Breast epithelium (tissue), 4 donors: ENCODE measurements around the gene ZNF90. TPM values are rescaled to one million over a fixed set of nuclear protein-coding genes. Genes with fewer than 3 reads are reported as not detected.

Experiments used
- DNase-seq, 2 donors: peaks; one replicate each; pipeline ENCODE4 v3.0.0-alpha.2; 2019; ENCODE audit warnings: low spot score in 2 of 2
- H3K27ac ChIP-seq, 2 donors: fragments of 200-600 bp; sonication (generic) in 1 of 2; one replicate each; pipeline ENCODE4 v1.5.1; 2016 to 2019; ENCODE audit warnings: mild to moderate bottlenecking in 1 of 2
- H3K27me3 ChIP-seq, 2 donors: fragments of 200-600 bp; sonication (generic) in 1 of 2; one replicate each; pipeline versions ENCODE4 v1.5.1 to v1.6.0; 2017 to 2019; ENCODE audit warnings: control low read depth in 1 of 2, mild to moderate bottlenecking in 1 of 2
- H3K36me3 ChIP-seq: fragments of 200-600 bp; one replicate; pipeline ENCODE4 v1.5.1; 2019
- H3K4me1 ChIP-seq, 2 donors: fragments of 200-600 bp; sonication (generic); one replicate each; pipeline ENCODE4 v1.5.1; 2016 to 2019; ENCODE audit warnings: control low read depth in 1 of 2
- H3K4me3 ChIP-seq, 3 donors: fragments of 200-600 bp; sonication (generic); 1 replicate in 2 of 3; 2 replicates in 1 of 3; pipeline ENCODE4 v1.5.1; 2016 to 2019; ENCODE audit warnings: mild to moderate bottlenecking in 3 of 3, moderate library complexity in 2 of 3
- H3K9me3 ChIP-seq, 2 donors: fragments of 200-600 bp; sonication (generic) in 1 of 2; one replicate each; pipeline ENCODE4 v1.5.1; 2016 to 2019; ENCODE audit warnings: control low read depth in 1 of 2
- POLR2A ChIP-seq: fragments of 450-650 bp; IDR thresholded peaks from one replicate; pipeline ENCODE4 v1.6.1; 2016; ENCODE audit warnings: antibody characterized with exemption, mild to moderate bottlenecking, moderate library complexity
- POLR2AphosphoS5 ChIP-seq, 3 donors: sonication (generic); formaldehyde crosslinking; IDR thresholded peaks; one replicate each; pipeline ENCODE4 v1.6.1; 2017; ENCODE audit warnings: antibody characterized with exemption in 3 of 3
- intact Hi-C: fragments of 100-400 bp; cut with DNase I; formaldehyde crosslinking; loops from one replicate; pipeline ENCODE4 v1.15.1; 2023; ENCODE audit warnings: low total_unique reads
- total RNA-seq, 3 donors: library from RNA; depleted of rRNA; stranded (reverse); fragments of >200 nt; gene quantifications; one replicate each; pipeline ENCODE4 v1.1.0, GENCODE V29; 2016
- TF ChIP-seq, protein P1 (sequence below), 3 donors: fragments of 450-650 bp; IDR thresholded peaks; one replicate each; pipeline ENCODE4 v1.5.1; 2016 to 2017; ENCODE audit warnings: antibody characterized with exemption in 3 of 3, mild to moderate bottlenecking in 3 of 3, moderate library complexity in 3 of 3

Gene ZNF90
- total RNA-seq, 3 donors from 2014 or later, result 0.96 to 11.9 (median 4.9) TPM

DNA sequence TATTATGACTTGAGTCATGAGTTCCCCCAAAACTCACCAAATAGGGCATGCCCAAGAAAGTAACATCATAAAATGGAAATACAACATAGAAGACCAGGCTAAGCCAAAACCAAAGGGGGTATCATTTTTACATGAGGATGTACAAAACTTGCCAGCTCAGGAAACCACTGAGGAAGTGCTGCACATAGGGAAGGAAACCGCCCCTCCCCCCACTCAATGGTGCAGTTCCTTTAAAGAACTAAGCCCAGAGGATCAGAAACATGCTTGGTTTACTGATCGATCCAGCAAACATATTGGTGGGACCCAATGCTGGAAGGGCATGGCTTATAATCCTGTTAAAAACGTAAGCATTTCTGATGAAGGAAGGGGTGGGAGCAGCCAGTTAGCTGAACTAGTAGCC is 85.0 kb downstream of the ZNF90 start:
- TF ChIP-seq, protein P1, sequence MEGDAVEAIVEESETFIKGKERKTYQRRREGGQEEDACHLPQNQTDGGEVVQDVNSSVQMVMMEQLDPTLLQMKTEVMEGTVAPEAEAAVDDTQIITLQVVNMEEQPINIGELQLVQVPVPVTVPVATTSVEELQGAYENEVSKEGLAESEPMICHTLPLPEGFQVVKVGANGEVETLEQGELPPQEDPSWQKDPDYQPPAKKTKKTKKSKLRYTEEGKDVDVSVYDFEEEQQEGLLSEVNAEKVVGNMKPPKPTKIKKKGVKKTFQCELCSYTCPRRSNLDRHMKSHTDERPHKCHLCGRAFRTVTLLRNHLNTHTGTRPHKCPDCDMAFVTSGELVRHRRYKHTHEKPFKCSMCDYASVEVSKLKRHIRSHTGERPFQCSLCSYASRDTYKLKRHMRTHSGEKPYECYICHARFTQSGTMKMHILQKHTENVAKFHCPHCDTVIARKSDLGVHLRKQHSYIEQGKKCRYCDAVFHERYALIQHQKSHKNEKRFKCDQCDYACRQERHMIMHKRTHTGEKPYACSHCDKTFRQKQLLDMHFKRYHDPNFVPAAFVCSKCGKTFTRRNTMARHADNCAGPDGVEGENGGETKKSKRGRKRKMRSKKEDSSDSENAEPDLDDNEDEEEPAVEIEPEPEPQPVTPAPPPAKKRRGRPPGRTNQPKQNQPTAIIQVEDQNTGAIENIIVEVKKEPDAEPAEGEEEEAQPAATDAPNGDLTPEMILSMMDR (IDR thresholded peaks at IDR 0.05), result no peak
- TF ChIP-seq POLR2AphosphoS5 (IDR thresholded peaks at IDR 0.05), result no peak
- Histone ChIP-seq H3K4me1 (no peaks in the 10 kb centered on the region), H3K4me3 (no peak overlapping the region), H3K36me3 (no peaks in the 10 kb centered on the region), H3K9me3 (no peaks in the 10 kb centered on the region), H3K27me3 (no peaks in the 10 kb centered on the region), H3K27ac (no peak overlapping the region)
- intact Hi-C loops, result no loop called here
- no peak for DNase-seq

GRCh38 chr19:20164456-20164855 is 86.7 kb downstream of the ZNF90 start:
- no peak for TF ChIP-seq POLR2A
- TF ChIP-seq POLR2AphosphoS5 (IDR thresholded peaks at IDR 0.05), result no peak
- TF ChIP-seq, protein P1 (IDR thresholded peaks at IDR 0.05), result no peak
- DNase-seq, result no peak
- no peak overlapping the region for H3K27ac ChIP-seq

DNA sequence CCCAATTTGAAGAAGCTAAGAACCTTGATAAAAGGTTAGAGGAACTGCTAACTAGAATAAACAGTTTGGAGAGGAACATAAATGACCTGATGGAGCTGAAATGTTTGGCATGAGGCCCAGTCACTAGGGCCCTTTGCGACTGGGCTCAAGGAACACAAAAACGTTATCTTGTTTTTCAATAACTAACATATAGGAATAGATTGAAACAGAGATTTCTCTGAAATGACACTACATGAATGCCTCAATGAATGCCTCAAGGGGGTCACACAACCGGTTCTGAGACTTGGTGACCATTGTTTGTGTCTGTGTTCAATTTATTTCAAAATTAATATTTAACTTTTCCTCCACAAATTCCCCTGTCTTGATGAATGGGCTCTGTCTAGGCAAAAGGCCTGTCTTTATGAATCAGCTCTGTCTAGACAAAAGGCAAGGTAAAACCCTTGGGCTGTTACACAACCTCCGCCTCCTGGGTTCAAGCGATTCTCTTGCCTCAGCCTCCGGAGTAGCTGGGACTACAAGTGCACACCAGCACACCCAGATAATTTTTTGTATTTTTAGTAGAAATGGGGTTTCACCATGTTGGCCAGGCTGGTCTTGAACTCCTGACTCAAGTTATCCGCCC is 88.3 kb downstream of the ZNF90 start:
- no peak for DNase-seq
- intact Hi-C loops, result no loop called here
- H3K27ac ChIP-seq, result no peak overlapping the region

More at GRCh38 chr19:20164456-20164855, 86.7 kb downstream of the ZNF90 start:
- Histone ChIP-seq H3K36me3 (no peaks in the 10 kb centered on the region), H3K27me3 (no peaks in the 10 kb centered on the region), H3K9me3 (no peaks in the 10 kb centered on the region), H3K4me1 (no peaks in the 10 kb centered on the region), H3K4me3 (no peak overlapping the region)
- intact Hi-C loops, result no loop called here

GRCh38 chr19:20167020-20167644 is 89.3 kb downstream of the ZNF90 start, which contains the start of gene ZNF486:
Gene ZNF486, plus strand, starts transcription at chr19:20167214. Its CDS starts 117 bp downstream, at chr19:20167331.
- intact Hi-C loops, result no loop called here
- Histone ChIP-seq H3K36me3 (no peaks in the 10 kb centered on the region), H3K4me1 (no peaks in the 10 kb centered on the region), H3K9me3 (no peaks in the 10 kb centered on the region), H3K27ac (peak within 1 kb of the TSS; percentile 74 to 81), H3K4me3 (peak within 1 kb of the TSS; percentile 62 to 82 (median 66)), H3K27me3 (no peaks in the 10 kb centered on the region)
- peak; percentile 98 to 99 for DNase-seq
- TF ChIP-seq, protein P1 (IDR thresholded peaks at IDR 0.05), result no peak
- peak in 2 of 3 donors; percentile 58 to 71 for TF ChIP-seq POLR2AphosphoS5 (IDR thresholded peaks at IDR 0.05)

More for the DNA sequence above, 88.3 kb downstream of the ZNF90 start:
- no peaks in the 10 kb centered on the region for H3K4me1 ChIP-seq
- TF ChIP-seq POLR2AphosphoS5 (IDR thresholded peaks at IDR 0.05) (no peak), POLR2A (no peak)
- TF ChIP-seq, protein P1 (IDR thresholded peaks at IDR 0.05), result no peak
- H3K4me3 ChIP-seq, result no peak overlapping the region
- no peaks in the 10 kb centered on the region for H3K9me3 ChIP-seq
- H3K27me3 ChIP-seq, result no peaks in the 10 kb centered on the region
- no peaks in the 10 kb centered on the region for H3K36me3 ChIP-seq

- DNase-seq, result no peak
- peak overlapping the region; percentile 74 to 81 for H3K27ac ChIP-seq
- H3K27me3 ChIP-seq, result no peaks in the 10 kb centered on the region
- TF ChIP-seq, protein P1 (IDR thresholded peaks at IDR 0.05), result no peak
- TF ChIP-seq POLR2AphosphoS5 (IDR thresholded peaks at IDR 0.05) (no peak), POLR2A (no peak)
- intact Hi-C loops, result no loop called here
- H3K36me3 ChIP-seq, result no peaks in the 10 kb centered on the region
- H3K4me1 ChIP-seq, result no peaks in the 10 kb centered on the region
- H3K4me3 ChIP-seq, result peak overlapping the region; percentile 62 to 82 (median 66)
- no peaks in the 10 kb centered on the region for H3K9me3 ChIP-seq
These were observed 89.9 kb downstream of the ZNF90 start for GRCh38 chr19:20167651-20168122.
